Muscle of back (tissue), 11 donors: ENCODE data around the gene POLR2B. TPM values are rescaled to one million over a fixed set of nuclear protein-coding genes. Genes with fewer than 3 reads are reported as not detected.
A peak's percentile ranks its signal among the peaks of the same experiment; 100 is the strongest.
"Not testable (repeated sequence)": the region's sequence is repeated elsewhere in the genome, so short reads cannot be mapped to it uniquely, and the experiment has no call there.

Source experiments
- DNase-seq, 3 donors: peaks; one replicate each; pipeline versions ENCODE4 v3.0.0 to v3.0.0-alpha.2; 2013
- polyA plus RNA-seq, 10 donors: library from polyadenylated mRNA; unstranded; fragments of 120-200 nt; gene quantifications; one replicate each; pipeline ENCODE4 v1.2.1, GENCODE V29; 2013; ENCODE audit not compliant: insufficient read length in 10 of 10

The POLR2B gene
- polyA plus RNA-seq, 10 donors, result 63.5 to 90.7 (median 78.9) TPM

GRCh38 chr4:56981795-56982201, 3.1 kb downstream of the POLR2B start:
- no peak for DNase-seq

DNA sequence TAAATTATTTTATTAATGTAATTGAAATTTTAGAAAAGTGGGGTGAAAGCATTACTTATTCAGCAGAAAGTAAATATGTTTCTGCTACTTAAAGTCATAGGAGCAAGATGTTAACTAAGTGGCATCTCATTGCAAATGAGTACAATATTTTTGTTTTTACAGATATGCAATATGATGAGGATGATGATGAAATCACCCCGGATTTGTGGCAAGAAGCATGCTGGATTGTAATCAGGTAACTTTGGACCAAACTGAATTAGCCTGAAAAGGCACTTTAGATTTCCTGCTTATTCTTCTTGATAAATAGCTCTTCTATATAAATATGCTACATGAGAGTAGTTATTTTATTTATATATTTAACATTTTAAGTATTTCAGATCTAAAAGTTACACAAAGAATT, 7.5 kb downstream of the POLR2B start:
- DNase-seq, result no peak

DNA sequence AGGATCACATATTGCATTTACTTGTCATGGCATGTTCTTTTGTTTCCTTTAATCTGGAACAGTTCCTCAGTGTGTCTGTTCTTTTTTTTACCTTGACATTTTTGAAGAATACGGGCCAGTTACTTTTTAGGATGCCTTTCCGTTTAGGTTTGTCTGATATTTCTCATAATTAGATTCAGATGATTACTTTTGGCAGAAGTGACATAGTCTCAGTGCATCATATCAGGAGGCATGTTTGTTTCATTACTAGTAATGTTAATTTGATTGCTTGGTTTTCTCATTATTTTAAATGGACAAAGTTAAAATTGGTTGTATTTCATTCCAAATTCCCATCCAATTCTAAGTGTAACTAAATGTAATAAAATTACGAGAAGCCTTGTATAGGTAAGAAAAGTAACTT, 8.3 kb downstream of the POLR2B start:
- no peak for DNase-seq

DNA sequence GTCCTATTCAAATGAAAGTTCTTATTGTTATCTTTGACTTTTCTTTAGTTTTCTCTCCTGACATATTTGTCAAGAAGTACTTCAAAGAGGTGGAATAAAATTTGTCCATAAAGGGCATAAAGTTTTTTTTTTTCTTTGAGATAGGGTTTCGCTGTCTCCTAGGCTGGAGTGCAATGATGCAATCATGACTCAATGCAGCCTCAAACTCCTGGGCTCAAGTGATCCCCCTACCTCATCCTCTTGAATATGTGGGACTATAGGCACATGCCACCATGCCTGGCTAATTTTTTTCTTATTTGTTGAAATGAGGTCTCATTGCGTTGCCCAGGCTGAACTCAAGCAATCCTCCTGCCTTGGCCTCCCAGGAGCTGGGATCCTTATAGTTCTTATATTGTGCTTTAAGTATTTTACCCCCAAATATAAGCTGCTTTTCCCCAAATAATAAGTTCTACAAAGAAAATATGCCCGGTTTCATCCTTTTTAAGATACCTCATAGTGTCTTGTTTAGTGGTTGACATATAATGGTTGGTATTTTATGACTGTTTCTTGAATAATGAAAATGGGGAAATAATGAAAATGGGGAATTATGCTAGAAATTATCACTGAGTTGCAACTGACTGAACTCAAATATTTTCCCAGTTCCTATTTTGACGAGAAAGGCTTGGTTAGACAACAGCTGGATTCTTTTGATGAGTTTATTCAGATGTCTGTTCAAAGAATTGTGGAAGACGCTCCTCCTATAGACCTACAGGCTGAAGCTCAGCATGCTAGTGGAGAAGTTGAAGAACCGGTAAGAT, 11.6 kb downstream of the POLR2B start:
- no peak for DNase-seq

DNA sequence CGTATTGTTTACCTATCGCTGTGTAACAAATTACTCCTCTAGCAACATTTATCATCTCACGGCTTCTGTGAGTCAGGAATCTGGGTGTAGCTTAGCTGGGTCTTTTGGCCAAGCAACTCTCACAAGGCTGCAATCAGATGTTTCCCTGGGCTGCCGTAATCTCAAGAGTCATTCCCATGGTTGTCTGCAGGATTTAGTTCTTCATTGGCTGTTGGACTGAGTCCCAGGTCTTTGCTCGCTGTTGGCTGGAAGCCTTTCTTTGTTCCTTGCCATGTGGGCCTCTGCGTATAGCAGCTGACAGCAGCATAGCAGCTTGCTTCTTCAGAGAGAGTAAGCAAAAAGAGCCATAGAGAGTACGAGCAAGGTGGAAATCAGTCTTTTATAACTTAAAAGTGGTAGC, 16.8 kb downstream of the POLR2B start:
- DNase-seq, result peak; percentile 71 to 89 (median 80)

- no peak for DNase-seq
Measured at GRCh38 chr4:56999751-57000150, 21.1 kb downstream of the POLR2B start.

GRCh38 chr4:57013543-57014120, 34.9 kb downstream of the POLR2B start:
- DNase-seq, result no peak

- DNase-seq, result no peak
Measured at GRCh38 chr4:57018980-57019379, 40.3 kb downstream of the POLR2B start.

GRCh38 chr4:57020467-57021101, 41.9 kb downstream of the POLR2B start:
- peak in 1 of 3 donors; percentile 64 for DNase-seq

GRCh38 chr4:57023104-57023503, 44.4 kb downstream of the POLR2B start:
- DNase-seq, result peak in 1 of 3 donors; percentile 85

DNA sequence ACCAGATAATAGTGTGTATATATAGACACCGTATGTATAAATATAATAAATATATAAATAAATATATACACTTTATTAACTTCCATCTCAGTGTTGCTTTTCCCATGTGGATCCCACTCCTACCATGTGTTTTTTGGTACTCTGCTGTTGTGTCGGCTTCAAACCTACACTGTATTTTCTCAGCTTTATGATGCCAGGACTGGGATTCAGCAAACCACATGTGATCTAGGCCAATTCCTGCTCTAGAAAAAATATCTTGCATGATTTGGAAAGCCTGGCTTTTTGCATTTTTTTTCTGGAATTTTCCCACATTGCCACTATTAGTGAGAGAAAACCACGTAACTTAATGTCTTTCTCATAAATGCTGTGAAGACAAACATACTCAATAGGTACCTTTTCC, 55.8 kb downstream of the POLR2B start:
- DNase-seq, result no peak

- peak in 2 of 3 donors; percentile 36 to 60 for DNase-seq
Measured at GRCh38 chr4:57037982-57038604, 59.4 kb downstream of the POLR2B start.

DNA sequence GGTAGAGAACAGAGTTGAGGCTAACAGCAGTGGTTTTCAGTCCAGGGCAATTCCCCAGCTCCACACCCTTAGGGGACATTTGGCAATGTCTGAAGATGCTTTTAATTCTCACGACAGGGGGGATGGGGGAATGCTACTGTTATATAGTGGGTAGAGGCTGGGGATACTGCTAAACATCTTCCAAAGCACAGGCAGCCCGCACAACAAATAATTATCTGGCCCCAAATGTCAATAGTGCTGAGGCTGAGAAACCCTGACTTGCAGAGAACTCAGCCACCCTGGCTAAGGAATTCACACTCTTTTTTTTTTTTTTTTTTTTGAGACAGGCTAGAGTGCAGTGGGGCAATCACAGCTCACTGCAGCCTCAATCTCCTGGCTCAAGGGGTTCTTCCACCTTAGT, 60.6 kb downstream of the POLR2B start:
- DNase-seq, result no peak

GRCh38 chr4:57040510-57040909, 61.8 kb downstream of the POLR2B start:
- DNase-seq, result no peak

DNA sequence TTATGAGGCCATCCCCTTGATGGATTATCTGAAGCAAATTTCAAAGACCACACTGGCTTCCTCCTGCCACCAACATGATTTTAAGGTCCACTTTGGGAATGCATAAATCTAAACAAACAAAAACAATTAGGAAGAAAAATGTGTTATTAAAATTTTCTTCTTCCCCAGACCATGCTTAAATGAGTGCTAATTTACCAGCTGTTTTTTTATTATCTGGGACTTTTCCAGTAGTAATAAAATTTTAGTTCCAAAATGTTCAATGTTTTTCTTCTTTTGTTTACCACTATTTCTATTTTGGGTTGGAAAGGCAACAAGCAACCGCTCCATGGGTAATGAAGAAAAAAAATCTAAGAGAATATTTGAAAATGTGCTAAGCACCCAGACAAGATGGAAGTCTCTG, 62.3 kb downstream of the POLR2B start:
- DNase-seq, result no peak

DNA sequence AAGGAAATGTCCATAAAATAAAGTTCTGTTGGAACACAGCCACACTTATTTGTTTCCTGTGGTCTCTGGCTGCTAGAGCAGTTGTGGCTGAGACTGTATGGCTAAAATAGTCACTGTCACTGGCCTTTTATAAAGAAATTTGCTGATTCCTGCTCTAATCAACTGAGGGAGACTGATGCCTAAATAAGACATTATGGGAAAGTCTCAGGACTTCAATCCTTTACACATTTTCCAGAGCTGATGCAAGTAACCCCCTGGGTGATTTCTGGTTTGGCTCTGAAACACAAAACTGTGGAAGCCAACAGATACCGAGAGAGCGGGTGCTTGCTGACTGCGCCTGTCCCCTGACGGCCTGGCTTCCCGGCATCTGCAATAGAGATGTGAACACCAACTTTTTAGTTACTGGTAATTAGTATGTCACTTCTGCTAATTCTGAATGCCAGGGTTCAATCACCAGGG, 64.0 kb downstream of the POLR2B start:
- peak; percentile 51 to 85 (median 63) for DNase-seq

GRCh38 chr4:57043347-57044251, 64.9 kb downstream of the POLR2B start:
- DNase-seq, result peak; percentile 85 to 96 (median 86)

- DNase-seq, result peak in 1 of 3 donors; percentile 76
Measured at GRCh38 chr4:57044279-57044678, 65.6 kb downstream of the POLR2B start.

DNA sequence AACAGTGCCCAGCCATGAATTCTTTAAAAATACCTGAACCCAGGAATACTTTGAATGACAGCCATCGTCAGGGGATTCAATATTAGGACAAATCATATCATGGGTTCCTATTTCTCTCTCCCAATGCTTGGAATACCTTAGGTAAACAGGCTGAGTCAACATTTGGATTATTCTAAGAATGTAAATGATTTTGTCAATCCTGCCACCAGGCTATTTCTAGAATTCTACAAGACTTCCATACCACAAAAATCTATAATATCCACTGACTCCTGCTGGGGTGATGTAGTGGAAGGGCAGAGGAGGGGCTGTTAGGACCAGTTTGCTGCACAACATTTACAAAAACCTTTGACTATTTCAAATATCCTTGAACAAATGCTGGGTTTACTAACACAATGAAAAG, 66.3 kb downstream of the POLR2B start:
- DNase-seq, result peak in 1 of 3 donors; percentile 74

DNA sequence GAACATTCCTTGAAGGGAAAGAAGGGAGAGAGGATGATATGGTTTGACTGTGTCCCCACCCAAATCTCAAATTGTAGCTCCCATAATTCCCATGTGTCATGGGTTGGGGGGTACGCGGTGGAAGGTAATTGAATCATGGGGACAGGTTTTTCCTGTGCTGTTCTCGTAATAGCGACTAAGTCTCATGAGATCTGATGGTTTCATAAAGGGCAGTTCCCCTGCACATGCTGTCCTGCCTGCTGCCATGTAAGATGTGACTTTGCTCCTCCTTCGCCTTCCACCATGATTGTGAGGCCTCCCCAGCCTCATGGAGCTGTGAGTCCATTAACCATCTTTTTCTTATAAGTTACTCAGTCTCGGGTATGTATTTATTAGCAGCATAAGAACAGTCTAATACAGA, 68.3 kb downstream of the POLR2B start:
- DNase-seq, result not testable (repeated sequence)

DNA sequence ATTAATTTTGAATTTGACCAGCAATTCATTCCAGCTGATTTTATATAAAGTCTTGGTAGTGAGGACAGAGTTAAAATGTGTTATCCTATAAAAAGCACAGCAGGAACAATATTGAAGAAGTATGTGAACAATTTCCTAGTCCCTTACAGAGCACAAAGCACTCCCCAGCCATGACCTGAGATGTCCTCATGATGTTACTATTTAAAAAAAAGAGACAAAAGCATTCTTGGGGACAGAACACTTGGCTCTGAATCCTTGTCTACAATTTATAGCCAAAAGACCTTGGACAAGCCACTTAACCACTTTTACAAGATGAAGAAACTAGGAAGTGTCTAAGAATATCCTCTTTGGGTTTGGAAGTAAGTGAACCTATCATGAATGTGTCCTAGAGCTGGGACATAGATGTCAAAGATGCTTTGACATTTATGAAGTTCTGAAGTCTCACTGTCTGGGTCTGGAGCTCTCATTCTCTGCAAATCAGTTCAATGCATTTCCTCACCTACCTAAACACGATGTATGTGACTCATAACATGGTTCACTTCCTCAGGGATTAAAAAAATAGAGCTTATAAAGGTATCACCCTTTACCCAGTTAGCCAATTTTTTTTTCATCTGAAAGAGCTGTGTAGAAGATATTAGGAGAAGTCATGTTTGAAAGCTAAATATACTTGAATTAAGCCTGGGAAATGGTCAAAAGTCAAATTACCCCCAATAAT, 70.1 kb downstream of the POLR2B start:
- DNase-seq, result no peak
